GM19468 (cell line): ENCODE results near the gene MGAT5.

ENCODE experiments used
- ATAC-seq: cut with Tn5 transposase; IDR thresholded peaks from one replicate; pipeline ENCODE4 v1.9.1; 2021; ENCODE audit warnings: mild to moderate bottlenecking, moderate library complexity, moderate number of reproducible peaks; ENCODE audit not compliant: unreplicated experiment; ENCODE audit errors: extremely low read depth

Gene MGAT5

GRCh38 chr2:134253804-134254203 is at the start of gene MGAT5:
Gene MGAT5, plus strand, starts transcription at chr2:134254072. Its CDS starts 332 bp downstream, at chr2:134254404.
- ATAC-seq, result peak; percentile 5

GRCh38 chr2:134205087-134205486 is 48.8 kb upstream of the MGAT5 start:
- ATAC-seq, result no peak

- no peak for ATAC-seq
Observed at GRCh38 chr2:134206031-134206430, 47.8 kb upstream of the MGAT5 start.

GRCh38 chr2:134206573-134206972 is 47.3 kb upstream of the MGAT5 start:
- no peak for ATAC-seq

GRCh38 chr2:134207589-134208209 is 46.2 kb upstream of the MGAT5 start:
- peak; percentile 50 for ATAC-seq

- no peak for ATAC-seq
Observed at GRCh38 chr2:134208825-134209224, 45.0 kb upstream of the MGAT5 start.

GRCh38 chr2:134212746-134213145 is 41.1 kb upstream of the MGAT5 start:
- no peak for ATAC-seq

GRCh38 chr2:134216152-134216829 is 37.6 kb upstream of the MGAT5 start:
- ATAC-seq, result no peak

- ATAC-seq, result no peak
Observed at GRCh38 chr2:134217351-134217750, 36.5 kb upstream of the MGAT5 start.

- ATAC-seq, result peak; percentile 58
Observed at GRCh38 chr2:134217924-134218323, 35.9 kb upstream of the MGAT5 start.

- ATAC-seq, result no peak
Observed at GRCh38 chr2:134218414-134218813, 35.5 kb upstream of the MGAT5 start.

- no peak for ATAC-seq
Observed at GRCh38 chr2:134218930-134219658, 34.8 kb upstream of the MGAT5 start.

GRCh38 chr2:134220344-134220974 is 33.4 kb upstream of the MGAT5 start:
- ATAC-seq, result no peak

GRCh38 chr2:134224005-134224404 is 29.9 kb upstream of the MGAT5 start:
- ATAC-seq, result no peak

GRCh38 chr2:134225173-134225572 is 28.7 kb upstream of the MGAT5 start:
- ATAC-seq, result no peak

- no peak for ATAC-seq
Observed at GRCh38 chr2:134225841-134226240, 28.0 kb upstream of the MGAT5 start.

GRCh38 chr2:134226601-134227000 is 27.3 kb upstream of the MGAT5 start:
- ATAC-seq, result no peak

GRCh38 chr2:134227666-134228065 is 26.2 kb upstream of the MGAT5 start:
- ATAC-seq, result no peak

- ATAC-seq, result no peak
Observed at GRCh38 chr2:134228493-134228903, 25.4 kb upstream of the MGAT5 start.

- no peak for ATAC-seq
Observed at GRCh38 chr2:134229540-134229939, 24.3 kb upstream of the MGAT5 start.

- no peak for ATAC-seq
Observed at GRCh38 chr2:134230885-134231284, 23.0 kb upstream of the MGAT5 start.
